ENCODE measurements around the gene TSPAN1.
A peak's percentile ranks its signal among the peaks of the same experiment; 100 is the strongest.
"Not testable (repeated sequence)": the region's sequence is repeated elsewhere in the genome, so short reads cannot be mapped to it uniquely, and the experiment has no call there.

TSPAN1 gene

GRCh38 chr1:46220808-46221207 is 45.9 kb downstream of the TSPAN1 start:
- no peak for DNase-seq

- DNase-seq: no peak
Observed at GRCh38 chr1:46221749-46222148, 46.9 kb downstream of the TSPAN1 start.

GRCh38 chr1:46223055-46223454 is 48.2 kb downstream of the TSPAN1 start:
- not testable (repeated sequence) for DNase-seq

GRCh38 chr1:46223472-46223943 is 48.6 kb downstream of the TSPAN1 start:
- DNase-seq: peak; percentile 89 to 95

- DNase-seq: no peak
Observed at GRCh38 chr1:46224966-46225365, 50.1 kb downstream of the TSPAN1 start.

- not testable (repeated sequence) for DNase-seq
Observed at GRCh38 chr1:46231231-46231630, 56.3 kb downstream of the TSPAN1 start.
